Erythroblast (primary cell): ENCODE measurements around the gene OR56B1.

Source experiments
- DNase-seq, 2 experiments: peaks; one replicate each; lab custom pipeline; 2025; lab: John Stamatoyannopoulos, UW
- GATA1 ChIP-seq: IDR thresholded peaks from 2 replicates; pipeline ENCODE4 v1.6.1; 2011; ENCODE audit warnings: low read depth, mild to moderate bottlenecking, control low read depth, low read length, moderate library complexity
- POLR2A ChIP-seq: IDR thresholded peaks from 2 replicates; pipeline ENCODE4 v1.6.1; 2011; ENCODE audit warnings: mild to moderate bottlenecking, low read length

Gene OR56B1

GRCh38 chr11:5767056-5767455, 30.8 kb downstream of the OR56B1 start:
- no peak for TF ChIP-seq GATA1
- TF ChIP-seq POLR2A = no peak
- no peak for DNase-seq

- no peak for DNase-seq
- TF ChIP-seq POLR2A (no peak), GATA1 (no peak)
Observed at GRCh38 chr11:5783255-5783654, 47.0 kb downstream of the OR56B1 start, which contains the start of gene OR52N5. OR52N5 (minus strand) TSS chr11:5783355; CDS start chr11:5778634, 4,721 bp downstream.
